IPS-NIHi11 (cell line): ENCODE results near the gene CTRB1.
"Not testable (repeated sequence)": the region's sequence is repeated elsewhere in the genome, so short reads cannot be mapped to it uniquely, and the experiment has no call there.

Experiments used
- DNase-seq: peaks from one replicate; pipeline ENCODE4 v3.0.0; 2012; ENCODE audit warnings: mixed read lengths, low spot score

The CTRB1 gene

GRCh38 chr16:75272629-75273028, 53.8 kb downstream of the CTRB1 start:
- DNase-seq, result not testable (repeated sequence)

- no peak for DNase-seq
These were observed 54.5 kb downstream of the CTRB1 start for GRCh38 chr16:75273054-75273925.
